HG03159 (cell line): Measurements from ENCODE around the gene ATP10A.

Source experiments
- ATAC-seq: cut with Tn5 transposase; IDR thresholded peaks from one replicate; pipeline ENCODE4 v1.9.1; 2021; ENCODE audit warnings: mild to moderate bottlenecking, moderate library complexity; ENCODE audit not compliant: unreplicated experiment

Gene ATP10A

GRCh38 chr15:25830844-25831451 lies 32.2 kb downstream of the ATP10A start:
- no peak for ATAC-seq

GRCh38 chr15:25829073-25829472 lies 34.1 kb downstream of the ATP10A start:
- no peak for ATAC-seq

GRCh38 chr15:25825207-25825606 lies 37.9 kb downstream of the ATP10A start:
- ATAC-seq: no peak

- no peak for ATAC-seq
Measured at GRCh38 chr15:25824618-25825017, 38.5 kb downstream of the ATP10A start.

- ATAC-seq: no peak
Measured at GRCh38 chr15:25812845-25813244, 50.3 kb downstream of the ATP10A start.

GRCh38 chr15:25812073-25812472 lies 51.1 kb downstream of the ATP10A start:
- ATAC-seq: no peak

- no peak for ATAC-seq
Measured at GRCh38 chr15:25811481-25811906, 51.6 kb downstream of the ATP10A start.

- ATAC-seq: no peak
Measured at GRCh38 chr15:25810631-25811091, 52.5 kb downstream of the ATP10A start.

GRCh38 chr15:25810154-25810553 lies 53.0 kb downstream of the ATP10A start:
- no peak for ATAC-seq

GRCh38 chr15:25807063-25807462 lies 56.1 kb downstream of the ATP10A start:
- no peak for ATAC-seq

- no peak for ATAC-seq
Measured at GRCh38 chr15:25805031-25805430, 58.1 kb downstream of the ATP10A start.

GRCh38 chr15:25804451-25804850 lies 58.7 kb downstream of the ATP10A start:
- ATAC-seq: no peak

GRCh38 chr15:25803541-25803940 lies 59.6 kb downstream of the ATP10A start:
- ATAC-seq: no peak

GRCh38 chr15:25803036-25803435 lies 60.1 kb downstream of the ATP10A start:
- ATAC-seq: no peak

- ATAC-seq: no peak
Measured at GRCh38 chr15:25802285-25802830, 60.8 kb downstream of the ATP10A start.

- no peak for ATAC-seq
Measured at GRCh38 chr15:25801586-25802284, 61.4 kb downstream of the ATP10A start.

GRCh38 chr15:25800761-25801515 lies 62.2 kb downstream of the ATP10A start:
- no peak for ATAC-seq

GRCh38 chr15:25799906-25800700 lies 63.0 kb downstream of the ATP10A start:
- no peak for ATAC-seq

- ATAC-seq: no peak
Measured at GRCh38 chr15:25797936-25798901, 64.9 kb downstream of the ATP10A start.

GRCh38 chr15:25797511-25797935 lies 65.6 kb downstream of the ATP10A start:
- no peak for ATAC-seq
